Testis (tissue), 2 donors: ENCODE data around the gene CDH11.

Experiments used
- CTCF ChIP-seq, 3 experiments: fragments of 450-650 bp in 2 of 3; fragments of 200-600 bp in 1 of 3; sonication (generic) in 1 of 3; IDR thresholded peaks; one replicate each; pipeline ENCODE4 v1.5.1; 2016 to 2019; ENCODE audit warnings: antibody characterized with exemption in 3 of 3, mild to moderate bottlenecking in 2 of 3, moderate library complexity in 1 of 3
- POLR2A ChIP-seq: fragments of 450-650 bp; IDR thresholded peaks from one replicate; pipeline ENCODE4 v1.6.1; 2017; ENCODE audit warnings: antibody characterized with exemption, mild to moderate bottlenecking, moderate library complexity

- no peak for TF ChIP-seq POLR2A
- TF ChIP-seq CTCF (IDR thresholded peaks at IDR 0.05), result no peak
Observed at GRCh38 chr16:65124212-65124548, 2.3 kb upstream of the CDH11 start.
